HCT116 (cell line): ENCODE results near the gene INCA1. TPM values are rescaled to one million over a fixed set of nuclear protein-coding genes. Genes with fewer than 3 reads are reported as not detected.
A peak's percentile ranks its signal among the peaks of the same experiment; 100 is the strongest.
"Not testable (repeated sequence)": the region's sequence is repeated elsewhere in the genome, so short reads cannot be mapped to it uniquely, and the experiment has no call there.

Experiments
- ATAC-seq: fragments of 200-7000 bp; cut with Tn5 transposase; 2 replicates; pipeline ENCODE4 v1.9.1; 2020; ENCODE audit warnings: mild to moderate bottlenecking, moderate library complexity
- BruUV-seq: library from RNA; stranded (reverse); fragments of 400-500 nt; replicated peaks from 2 replicates; lab custom pipeline; 2021; lab: Mats Ljungman, UMichigan
- CTCF ChIA-PET: fragments of 300-600 bp; sonication (Branson Sonifier 250); formaldehyde crosslinking; loops from one replicate; lab custom pipeline; 2021; ENCODE audit warnings: antibody characterized with exemption; lab: Charles Lee
- POLR2A ChIA-PET: fragments of 300-600, 350-600 bp; sonication (Branson Sonifier 250); formaldehyde crosslinking; loops from one replicate; lab custom pipeline; 2021; ENCODE audit warnings: antibody characterized with exemption; lab: Charles Lee
- RAD21 ChIA-PET, 2 experiments: fragments of 300-600 bp; sonication (Branson Sonifier 250); formaldehyde crosslinking; loops; one replicate each; lab custom pipeline; 2023; ENCODE audit warnings: low total read pairs in 2 of 2; ENCODE audit not compliant: uncharacterized antibody in 2 of 2, unreplicated experiment in 2 of 2, low non-redundant PET in 1 of 2; lab: Charles Lee
- DNase-seq: peaks from one replicate; pipeline ENCODE4 v3.0.0-alpha.2; 2010; ENCODE audit warnings: low read depth, low spot score
- H2AFZ ChIP-seq: fragments of 200-600 bp; shearing (Covaris generic), sonication (generic); 2 replicates; pipeline ENCODE4 v1.6.1; 2017; ENCODE audit warnings: low read depth, mixed run types, mixed read lengths, antibody characterized with exemption, low read length; ENCODE audit not compliant: poor library complexity, severe bottlenecking
- H3K27ac ChIP-seq: 2 replicates; pipeline ENCODE4 v1.5.1; 2012; ENCODE audit warnings: low read depth, low read length
- H3K27me3 ChIP-seq: fragments of 200-600 bp; sonication (generic); 2 replicates; pipeline ENCODE4 v1.6.1; 2016; ENCODE audit warnings: mixed run types, low read length, mixed read lengths; ENCODE audit not compliant: insufficient read depth
- H3K36me3 ChIP-seq, 2 experiments: fragments of 200-500 bp in 1 of 2; fragments of 200-600 bp in 1 of 2; sonication (Bioruptor generic) in 1 of 2; sonication (generic) in 1 of 2; 2 replicates each; pipeline versions ENCODE4 v1.5.1 to v1.6.1; 2014 to 2016; ENCODE audit warnings: low read length in 2 of 2, inconsistent platforms in 1 of 2, mixed read lengths in 1 of 2, mixed run types in 1 of 2; ENCODE audit not compliant: insufficient read depth in 2 of 2, control insufficient read depth in 1 of 2
- H3K4me1 ChIP-seq, 2 experiments: fragments of 200-600 bp in 1 of 2; sonication (generic) in 1 of 2; 2 replicates each; pipeline versions ENCODE4 v1.5.1 to v1.6.1; 2012 to 2017; ENCODE audit warnings: low read length in 2 of 2, inconsistent platforms in 1 of 2, mild to moderate bottlenecking in 1 of 2, mixed read lengths in 1 of 2, mixed run types in 1 of 2, moderate library complexity in 1 of 2; ENCODE audit not compliant: insufficient read depth in 2 of 2, control insufficient read depth in 1 of 2
- H3K4me2 ChIP-seq: fragments of 200-600 bp; sonication (generic); 2 replicates; pipeline ENCODE4 v1.6.1; 2017; ENCODE audit warnings: mixed run types, low read length, mixed read lengths
- H3K4me3 ChIP-seq, 2 experiments: fragments of 200-600 bp in 1 of 2; sonication (generic) in 1 of 2; replicated peaks in 1 of 2; 2 replicates each; pipeline ENCODE4 v1.5.1; 2011 to 2016; ENCODE audit warnings: low read length in 2 of 2, control low read depth in 1 of 2, low read depth in 1 of 2, mild to moderate bottlenecking in 1 of 2, mixed read lengths in 1 of 2, mixed run types in 1 of 2
- H3K79me2 ChIP-seq: fragments of 200-600 bp; sonication (generic); 2 replicates; pipeline ENCODE4 v1.6.1; 2017; ENCODE audit warnings: mild to moderate bottlenecking, mixed run types, low read length, moderate library complexity, mixed read lengths; ENCODE audit not compliant: insufficient read depth
- H3K9ac ChIP-seq: fragments of 200-600 bp; sonication (generic); 2 replicates; pipeline ENCODE4 v1.6.1; 2016; ENCODE audit warnings: low read length, mixed read lengths
- H3K9me2 ChIP-seq: fragments of 200-600 bp; sonication (generic), shearing (Covaris generic); 2 replicates; pipeline ENCODE4 v1.6.1; 2017; ENCODE audit warnings: mixed run types, mild to moderate bottlenecking, moderate library complexity; ENCODE audit not compliant: insufficient read depth
- H3K9me3 ChIP-seq, 2 experiments: fragments of 200-500 bp in 1 of 2; fragments of 200-600 bp in 1 of 2; sonication (Bioruptor generic) in 1 of 2; sonication (generic) in 1 of 2; 2 replicates each; pipeline ENCODE4 v1.6.1; 2014 to 2017; ENCODE audit warnings: low read length in 2 of 2, mixed read lengths in 2 of 2, inconsistent platforms in 1 of 2, low read depth in 1 of 2, mild to moderate bottlenecking in 1 of 2, mixed run types in 1 of 2, moderate library complexity in 1 of 2; ENCODE audit not compliant: control insufficient read depth in 1 of 2, insufficient read depth in 1 of 2
- H4K20me1 ChIP-seq: fragments of 200-600 bp; sonication (generic), shearing (Covaris generic); 2 replicates; pipeline ENCODE4 v1.6.1; 2017; ENCODE audit warnings: mixed run types, mild to moderate bottlenecking, moderate library complexity; ENCODE audit not compliant: insufficient read depth
- CBX3 ChIP-seq: IDR thresholded peaks from 2 replicates; pipeline ENCODE4 v1.6.1; 2012; ENCODE audit warnings: low read depth
- EGR1 ChIP-seq: IDR thresholded peaks from 2 replicates; pipeline ENCODE4 v1.6.1; 2012; ENCODE audit warnings: low read depth
- POLR2A ChIP-seq: IDR thresholded peaks from 2 replicates; pipeline ENCODE4 v1.7.0; 2011; ENCODE audit warnings: borderline replicate concordance; ENCODE audit not compliant: insufficient read depth, insufficient read length; ENCODE audit errors: extremely low read depth
- RAD21 ChIP-seq: IDR thresholded peaks from 2 replicates; pipeline ENCODE4 v1.6.1; 2012; ENCODE audit warnings: low read depth, mild to moderate bottlenecking
- YY1 ChIP-seq: IDR thresholded peaks from 2 replicates; pipeline ENCODE4 v1.6.1; 2011; ENCODE audit warnings: low read length, low read depth, moderate library complexity, mild to moderate bottlenecking; ENCODE audit not compliant: insufficient replicate concordance; ENCODE audit errors: extremely low read depth
- intact Hi-C: fragments of 100-400 bp; cut with micrococcal nuclease; formaldehyde crosslinking; loops from 2 replicates; pipeline ENCODE4 v1.10.0; 2022
- total RNA-seq: library from RNA; stranded (reverse); gene quantifications from one replicate; pipeline ENCODE4 v1.2.1, GENCODE V29; 2021; ENCODE audit not compliant: unreplicated experiment
- TF ChIP-seq, protein P1 (sequence below), 3 experiments: fragments of 200-600 bp in 1 of 3; sonication (generic) in 1 of 3; IDR thresholded peaks in 2 of 3; conservative IDR thresholded peaks in 1 of 3; 2 replicates each; pipeline ENCODE4 v1.5.1; 2012 to 2017; ENCODE audit warnings: low read depth in 2 of 3, low read length in 2 of 3, antibody characterized with exemption in 1 of 3, borderline replicate concordance in 1 of 3, control low read depth in 1 of 3, mild to moderate bottlenecking in 1 of 3, mixed read lengths in 1 of 3, mixed run types in 1 of 3, moderate library complexity in 1 of 3; ENCODE audit not compliant: insufficient read depth in 1 of 3
- TF ChIP-seq, protein P2 (sequence below): IDR thresholded peaks from 2 replicates; pipeline ENCODE4 v1.6.1; 2012

Gene INCA1
- total RNA-seq, 1 experiment from 2014 or later, result 0.74 TPM

DNA sequence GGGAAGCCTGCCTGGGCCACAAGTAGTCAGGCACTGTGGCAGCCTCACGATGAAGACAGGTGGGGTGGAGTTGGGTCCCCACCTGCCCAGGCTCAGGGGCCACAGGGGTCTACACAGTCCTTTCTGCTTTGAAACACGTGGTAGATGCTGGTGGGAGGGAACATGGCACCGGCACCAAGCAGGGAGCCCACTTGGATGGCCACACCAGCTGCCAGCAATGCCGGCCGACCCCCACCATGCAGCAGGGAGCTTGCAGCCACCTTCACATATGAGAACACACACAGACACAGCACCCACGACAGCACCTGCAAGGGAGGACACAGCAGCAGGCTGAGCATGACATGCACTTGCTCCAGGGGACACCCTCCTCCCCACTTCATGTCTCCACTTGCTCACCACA is 35.5 kb upstream of the INCA1 start:
- Histone ChIP-seq H3K27ac (no peak overlapping the region), H3K4me3 (no peak overlapping the region), H2AFZ (no peak overlapping the region), H4K20me1 (no peaks in the 10 kb centered on the region), H3K9me3 (no peaks in the 10 kb centered on the region), H3K9me2 (no peaks in the 10 kb centered on the region), H3K79me2 (no peaks in the 10 kb centered on the region), H3K27me3 (no peaks in the 10 kb centered on the region), H3K9ac (no peak overlapping the region), H3K4me2 (no peak overlapping the region), H3K4me1 (peaks cover 3 to 11% of the 10 kb centered on the region in 2 experiments; a peak in 3 of 4 replicates), H3K36me3 (no peaks in the 10 kb centered on the region)
- intact Hi-C loops, result no loop called here
- DNase-seq (no peak), ATAC-seq (no peak)
- CTCF ChIA-PET, result no interaction called here
- BruUV-seq, result no TSS peak
- RAD21 ChIA-PET, result no interaction called here
- TF ChIP-seq CBX3 (no peak), YY1 (no peak)
- POLR2A ChIA-PET, result no interaction called here

DNA sequence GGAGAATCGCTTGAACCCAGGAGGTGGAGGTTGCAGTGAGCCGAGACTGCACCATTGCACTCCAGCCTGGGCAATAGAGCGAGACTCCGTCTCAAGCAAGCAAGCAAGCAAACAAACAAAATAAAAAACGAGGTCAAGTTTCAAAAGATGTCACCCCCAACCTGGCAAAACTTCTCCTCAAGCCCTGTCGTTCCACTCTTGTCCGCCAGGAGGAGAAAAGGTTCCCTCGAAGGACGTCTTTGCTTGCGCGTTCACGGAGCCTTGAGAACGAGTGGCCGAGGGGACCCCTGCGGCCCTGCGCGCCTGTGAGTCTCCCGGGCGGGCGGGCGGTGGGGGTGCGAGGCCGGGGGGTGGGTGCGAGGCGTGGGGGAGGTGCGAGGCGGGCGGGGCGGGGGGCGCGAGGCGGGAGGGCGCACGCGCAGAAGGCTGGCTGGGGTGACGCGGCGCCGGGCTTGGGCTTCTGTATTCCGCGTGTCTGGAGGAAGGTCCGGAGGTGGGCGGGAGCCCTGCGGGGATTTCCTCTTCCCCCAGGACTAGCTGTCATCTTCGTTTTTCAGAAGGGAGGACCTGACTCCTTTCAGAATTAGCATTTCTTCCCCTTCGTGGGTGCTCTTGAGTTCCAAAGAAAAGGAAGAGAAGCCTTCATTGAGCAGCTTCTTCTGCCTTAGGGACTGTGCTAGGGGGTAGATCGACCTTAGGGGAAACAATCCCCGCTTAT is 34.2 kb upstream of the INCA1 start:
- no peak overlapping the region for H3K27ac ChIP-seq
- H3K9me2 ChIP-seq, result no peaks in the 10 kb centered on the region
- H3K79me2 ChIP-seq, result no peaks in the 10 kb centered on the region
- TF ChIP-seq EGR1 (peak; percentile 41; the same call in 1 of the 2 replicates), POLR2A (no peak), RAD21 (peak; percentile 49; the same call in 1 of the 2 replicates)
- TF ChIP-seq, protein P1, sequence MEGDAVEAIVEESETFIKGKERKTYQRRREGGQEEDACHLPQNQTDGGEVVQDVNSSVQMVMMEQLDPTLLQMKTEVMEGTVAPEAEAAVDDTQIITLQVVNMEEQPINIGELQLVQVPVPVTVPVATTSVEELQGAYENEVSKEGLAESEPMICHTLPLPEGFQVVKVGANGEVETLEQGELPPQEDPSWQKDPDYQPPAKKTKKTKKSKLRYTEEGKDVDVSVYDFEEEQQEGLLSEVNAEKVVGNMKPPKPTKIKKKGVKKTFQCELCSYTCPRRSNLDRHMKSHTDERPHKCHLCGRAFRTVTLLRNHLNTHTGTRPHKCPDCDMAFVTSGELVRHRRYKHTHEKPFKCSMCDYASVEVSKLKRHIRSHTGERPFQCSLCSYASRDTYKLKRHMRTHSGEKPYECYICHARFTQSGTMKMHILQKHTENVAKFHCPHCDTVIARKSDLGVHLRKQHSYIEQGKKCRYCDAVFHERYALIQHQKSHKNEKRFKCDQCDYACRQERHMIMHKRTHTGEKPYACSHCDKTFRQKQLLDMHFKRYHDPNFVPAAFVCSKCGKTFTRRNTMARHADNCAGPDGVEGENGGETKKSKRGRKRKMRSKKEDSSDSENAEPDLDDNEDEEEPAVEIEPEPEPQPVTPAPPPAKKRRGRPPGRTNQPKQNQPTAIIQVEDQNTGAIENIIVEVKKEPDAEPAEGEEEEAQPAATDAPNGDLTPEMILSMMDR (IDR thresholded peaks at IDR 0.05 in 2 of 3, conservative IDR thresholded peaks at IDR 0.05 in 1 of 3; ENCODE audit: borderline replicate concordance in 1 of 3, insufficient read depth in 1 of 3, low read depth in 2 of 3, low read length in 2 of 3), result peak; percentile 55 to 79 (median 55)
- TF ChIP-seq, protein P2, sequence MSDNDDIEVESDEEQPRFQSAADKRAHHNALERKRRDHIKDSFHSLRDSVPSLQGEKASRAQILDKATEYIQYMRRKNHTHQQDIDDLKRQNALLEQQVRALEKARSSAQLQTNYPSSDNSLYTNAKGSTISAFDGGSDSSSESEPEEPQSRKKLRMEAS, result peak; percentile 75
- BruUV-seq, result no TSS peak
- ATAC-seq (peak; percentile 84), DNase-seq (peak; percentile 62)
- peak overlapping the region; percentile 88 for H2AFZ ChIP-seq
- CTCF ChIA-PET, result interaction anchor here (0.9 kb wide), 2 partner anchors 9 to 24 kb away, joined by 3 to 4 read pairs; no protein-coding TSS in a partner anchor
- H3K27me3 ChIP-seq, result no peaks in the 10 kb centered on the region
- RAD21 ChIA-PET, result no interaction called here
- H3K4me2 ChIP-seq, result peak overlapping the region; percentile 84
- peaks cover 3 to 11% of the 10 kb centered on the region in 2 experiments; a peak in 3 of 4 replicates for H3K4me1 ChIP-seq
- H4K20me1 ChIP-seq, result no peaks in the 10 kb centered on the region
- H3K36me3 ChIP-seq, result no peaks in the 10 kb centered on the region
- H3K9ac ChIP-seq, result peak overlapping the region; percentile 44; the same call in 1 of the 2 replicates
- H3K4me3 ChIP-seq, result peak overlapping the region; percentile 30 to 44
- no peaks in the 10 kb centered on the region for H3K9me3 ChIP-seq
- intact Hi-C loops, result loop anchor here (1.0 kb wide), 1 partner anchor 31 kb away; no protein-coding TSS in a partner anchor
- POLR2A ChIA-PET, result no interaction called here

DNA sequence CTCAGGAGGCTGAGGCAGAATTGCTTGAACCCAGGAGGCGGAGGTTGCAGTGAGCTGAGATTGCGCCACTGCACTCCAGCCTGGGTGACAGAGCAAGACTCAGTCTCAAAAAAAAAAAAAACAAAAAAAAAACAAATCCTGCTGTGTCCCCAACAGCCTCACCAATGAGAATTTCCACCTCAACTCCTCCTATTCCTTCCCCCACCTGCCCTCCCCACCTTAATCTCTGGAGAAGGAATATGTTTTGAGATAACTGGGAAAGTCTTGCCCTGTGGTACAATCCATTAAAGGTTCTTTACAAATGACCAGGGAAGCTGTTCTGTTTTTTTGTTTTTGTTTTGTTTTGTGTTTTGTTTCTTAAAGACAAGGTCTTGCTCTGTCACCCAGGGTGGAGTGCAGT is 32.8 kb upstream of the INCA1 start:
- intact Hi-C loops, BruUV-seq, H3K9me3 ChIP-seq, H3K9me2 ChIP-seq, H3K36me3 ChIP-seq, H3K27me3 ChIP-seq, H3K27ac ChIP-seq, POLR2A ChIA-PET, H2AFZ ChIP-seq, H3K4me3 ChIP-seq, RAD21 ChIA-PET, H3K4me2 ChIP-seq, DNase-seq, H3K79me2 ChIP-seq, ATAC-seq, H4K20me1 ChIP-seq, H3K9ac ChIP-seq: not testable (repeated sequence)
- CTCF ChIA-PET, result interaction anchor here (0.6 to 1.2 kb wide), 3 partner anchors 32 to 913 kb away, joined by 3 to 4 read pairs (median 3); no protein-coding TSS in a partner anchor
- peaks cover 3 to 11% of the 10 kb centered on the region in 2 experiments; a peak in 3 of 4 replicates for H3K4me1 ChIP-seq
